IMR-90 (cell line): ENCODE data around the gene RPL31.

ENCODE experiments used
- CTCF ChIP-seq: conservative IDR thresholded peaks from 2 replicates; pipeline ENCODE4 v1.5.1; 2012; ENCODE audit warnings: mild to moderate bottlenecking, low read depth, low read length, improper control_type of control experiment
- ELK1 ChIP-seq: fragments of 150-350 bp; IDR thresholded peaks from 2 replicates; pipeline ENCODE4 v1.6.1; 2016; ENCODE audit warnings: low read depth, mild to moderate bottlenecking, low read length, moderate library complexity, borderline replicate concordance
- MAFK ChIP-seq: IDR thresholded peaks from 2 replicates; pipeline ENCODE4 v1.6.1; 2012; ENCODE audit warnings: low read depth, low read length, improper control_type of control experiment
- MAZ ChIP-seq: IDR thresholded peaks from 2 replicates; pipeline ENCODE4 v1.6.1; 2012; ENCODE audit warnings: low read depth, mild to moderate bottlenecking, low read length, improper control_type of control experiment, moderate library complexity, borderline replicate concordance
- MXI1 ChIP-seq: IDR thresholded peaks from 2 replicates; pipeline ENCODE4 v1.6.1; 2012; ENCODE audit warnings: low read depth, mild to moderate bottlenecking, low read length, moderate library complexity, borderline replicate concordance
- POLR2A ChIP-seq: IDR thresholded peaks from 2 replicates; pipeline ENCODE4 v1.6.1; 2012; ENCODE audit warnings: mild to moderate bottlenecking, low read depth, low read length
- RAD21 ChIP-seq: IDR thresholded peaks from 2 replicates; pipeline ENCODE4 v1.6.1; 2012; ENCODE audit warnings: low read length, improper control_type of control experiment
- RCOR1 ChIP-seq: IDR thresholded peaks from 2 replicates; pipeline ENCODE4 v1.6.1; 2012; ENCODE audit warnings: mild to moderate bottlenecking, low read length, improper control_type of control experiment; ENCODE audit not compliant: insufficient replicate concordance
- USF2 ChIP-seq: fragments of 150-350 bp; IDR thresholded peaks from 2 replicates; pipeline ENCODE4 v1.6.1; 2017; ENCODE audit warnings: mild to moderate bottlenecking, antibody characterized with exemption, low read length, low read depth

- TF ChIP-seq MAZ (no peak), RAD21 (no peak; the same call in 1 of the 2 replicates), POLR2A (no peak), CTCF (peak; percentile 30), MAFK (no peak), ELK1 (no peak), MXI1 (no peak), RCOR1 (no peak), USF2 (no peak)
Observed at GRCh38 chr2:101038455-101039255, 36.6 kb downstream of the RPL31 start.
